ENCODE measurements around the gene POM121L2. TPM values are rescaled to one million over a fixed set of nuclear protein-coding genes. Genes with fewer than 3 reads are reported as not detected.
A peak's percentile ranks its signal among the peaks of the same experiment; 100 is the strongest.
"Not testable (repeated sequence)": the region's sequence is repeated elsewhere in the genome, so short reads cannot be mapped to it uniquely, and the experiment has no call there.

Gene POM121L2
- total RNA-seq, 2 experiments from 2014 or later = not detected

- H3K27ac Mint-ChIP-seq = no peak overlapping the region
- ChIA-PET POLR2A (no interaction called here), CTCF (interaction anchor here (1.0 to 1.5 kb wide), 2 partner anchors 17 to 39 kb away, joined by 3 read pairs; no protein-coding TSS in a partner anchor)
- DNase-seq (no peak), ATAC-seq (no peak)
- no peak overlapping the region for H3K4me3 Mint-ChIP-seq
- H3K9me3 Mint-ChIP-seq (ENCODE audit: insufficient read depth) = no peaks in the 10 kb centered on the region
- peaks cover 50% of the 10 kb centered on the region for H3K27me3 Mint-ChIP-seq (ENCODE audit: low read depth)
- H3K36me3 Mint-ChIP-seq (ENCODE audit: low read depth) = no peaks in the 10 kb centered on the region
- no peaks in the 10 kb centered on the region for H3K4me1 Mint-ChIP-seq (ENCODE audit: low read depth)
These were observed 38.3 kb downstream of the POM121L2 start for GRCh38 chr6:27273783-27274182.

DNA sequence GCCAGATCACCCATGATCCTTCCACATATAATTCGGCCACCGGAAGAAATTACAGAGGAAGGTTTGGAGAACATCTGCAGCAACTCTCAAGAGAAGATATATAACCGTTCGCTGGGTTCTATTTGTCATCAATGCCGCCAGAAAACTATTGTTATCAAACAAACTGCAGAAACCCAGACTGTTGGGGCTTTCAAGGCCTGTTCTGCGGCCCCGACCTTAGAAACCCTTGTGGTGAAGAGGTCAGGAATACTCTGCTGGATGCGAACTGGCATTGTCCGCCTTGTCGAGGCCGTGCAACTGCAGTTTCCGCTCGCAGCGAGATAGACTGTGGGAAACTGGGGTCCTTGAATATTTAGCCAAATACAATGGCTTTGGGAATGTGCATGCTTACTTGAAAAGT is 43.3 kb downstream of the POM121L2 start:
- no peaks in the 10 kb centered on the region for H3K36me3 Mint-ChIP-seq (ENCODE audit: low read depth)
- H3K9me3 Mint-ChIP-seq (ENCODE audit: insufficient read depth) = no peaks in the 10 kb centered on the region
- CTCF ChIA-PET = no interaction called here
- DNase-seq (no peak), ATAC-seq (no peak)
- H3K27me3 Mint-ChIP-seq (ENCODE audit: low read depth) = peaks cover 41% of the 10 kb centered on the region
- POLR2A ChIA-PET = no interaction called here
- H3K27ac Mint-ChIP-seq = no peak overlapping the region
- no peak overlapping the region for H3K4me3 Mint-ChIP-seq
- H3K4me1 Mint-ChIP-seq (ENCODE audit: low read depth) = no peaks in the 10 kb centered on the region

DNA sequence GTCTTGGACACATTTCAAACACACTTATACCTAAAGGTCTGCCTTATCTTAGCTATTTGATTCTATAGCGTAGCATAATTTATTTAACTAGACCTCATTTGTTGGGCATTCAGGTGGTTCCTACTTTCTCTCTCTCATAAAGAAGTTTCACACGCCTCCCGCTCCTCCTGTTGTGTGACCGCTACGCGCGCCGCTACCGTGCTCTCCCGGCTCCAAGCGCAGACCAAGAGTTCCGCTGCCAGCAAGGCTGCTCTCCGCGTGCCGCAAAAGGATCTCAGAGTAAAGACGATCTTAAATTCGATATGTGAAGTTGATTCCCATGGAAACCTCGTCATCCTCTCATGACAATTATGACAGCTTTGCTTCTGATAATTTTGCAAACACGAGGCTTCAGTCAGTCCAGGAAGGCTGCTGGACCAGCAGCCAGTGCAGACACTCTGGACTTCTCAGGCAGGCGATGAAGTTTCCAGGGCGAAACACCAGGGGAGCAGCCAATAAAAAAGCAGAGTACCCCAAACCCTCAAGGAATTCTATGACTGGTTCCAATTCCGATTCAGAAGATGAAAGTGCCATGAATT is 44.1 kb downstream of the POM121L2 start:
- CTCF ChIA-PET = interaction anchor here (1.2 kb wide), 1 partner anchor 16 kb away, joined by 4 read pairs; no protein-coding TSS in a partner anchor
- no peak for ATAC-seq
- Mint-ChIP-seq H3K36me3 (ENCODE audit: low read depth) (no peaks in the 10 kb centered on the region), H3K4me3 (no peak overlapping the region), H3K27me3 (ENCODE audit: low read depth) (peaks cover 35% of the 10 kb centered on the region), H3K9me3 (ENCODE audit: insufficient read depth) (no peaks in the 10 kb centered on the region), H3K4me1 (ENCODE audit: low read depth) (no peaks in the 10 kb centered on the region), H3K27ac (no peak overlapping the region)
- POLR2A ChIA-PET = no interaction called here
- no peak for DNase-seq

DNA sequence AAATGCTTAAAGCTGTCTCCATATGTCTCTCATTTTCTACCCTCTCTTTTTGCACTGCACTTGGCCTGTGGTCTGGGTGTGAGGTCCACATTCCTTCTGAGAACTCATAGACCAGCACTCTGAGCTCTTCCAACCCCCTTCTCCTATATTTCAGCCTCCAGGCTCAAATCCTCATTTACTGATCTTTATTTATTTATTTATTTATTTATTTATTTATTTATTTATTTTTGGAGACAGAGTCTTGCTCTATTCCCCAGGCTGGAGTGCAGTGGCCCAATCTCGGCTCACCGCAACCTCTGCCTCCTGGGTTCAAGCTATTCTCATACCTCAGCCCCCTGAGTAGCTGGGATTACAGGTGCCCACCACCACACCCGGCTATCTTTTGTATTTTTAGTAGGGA is 45.1 kb downstream of the POM121L2 start:
- H3K27ac Mint-ChIP-seq; H3K9me3 Mint-ChIP-seq (ENCODE audit: insufficient read depth); DNase-seq; H3K4me3 Mint-ChIP-seq; POLR2A ChIA-PET; H3K4me1 Mint-ChIP-seq (ENCODE audit: low read depth); H3K36me3 Mint-ChIP-seq (ENCODE audit: low read depth); ATAC-seq: not testable (repeated sequence)
- CTCF ChIA-PET = interaction anchor here (1.2 kb wide), 1 partner anchor 15 kb away, joined by 4 read pairs; no protein-coding TSS in a partner anchor
- peaks cover 35% of the 10 kb centered on the region for H3K27me3 Mint-ChIP-seq (ENCODE audit: low read depth)

DNA sequence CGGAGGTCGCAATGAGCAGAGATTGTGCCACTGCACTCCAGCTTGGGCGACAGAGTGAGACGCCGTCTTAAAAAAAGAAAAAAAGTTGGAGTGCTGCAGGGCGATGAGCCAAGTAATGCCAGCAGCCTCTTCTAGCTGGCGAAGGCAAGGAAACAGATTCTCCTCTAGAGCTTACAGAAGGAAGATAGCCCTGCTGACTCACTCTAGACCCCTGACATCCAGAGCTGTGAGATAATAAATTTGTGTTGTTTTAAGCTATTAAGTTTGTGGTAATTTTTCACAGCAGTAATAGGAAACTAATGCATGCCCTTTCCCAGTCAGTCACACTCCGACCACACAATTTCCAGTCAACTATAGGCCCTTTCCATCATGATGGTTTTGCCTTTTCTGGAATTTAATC is 48.2 kb downstream of the POM121L2 start:
- DNase-seq (no peak), ATAC-seq (no peak)
- no peaks in the 10 kb centered on the region for H3K36me3 Mint-ChIP-seq (ENCODE audit: low read depth)
- H3K9me3 Mint-ChIP-seq (ENCODE audit: insufficient read depth) = no peaks in the 10 kb centered on the region
- ChIA-PET POLR2A (no interaction called here), CTCF (no interaction called here)
- peaks cover 2% of the 10 kb centered on the region for H3K4me1 Mint-ChIP-seq (ENCODE audit: low read depth)
- H3K4me3 Mint-ChIP-seq = no peak overlapping the region
- no peak overlapping the region for H3K27ac Mint-ChIP-seq
- H3K27me3 Mint-ChIP-seq (ENCODE audit: low read depth) = peaks cover 48% of the 10 kb centered on the region

- DNase-seq (no peak), ATAC-seq (no peak)
- ChIA-PET CTCF (interaction anchor here (0.7 to 0.9 kb wide), 2 partner anchors 18 to 35 kb away, joined by 3 to 4 read pairs; no protein-coding TSS in a partner anchor), POLR2A (interaction anchor here (0.6 kb wide), 1 partner anchor 27 kb away, joined by 3 read pairs; no protein-coding TSS in a partner anchor)
- Mint-ChIP-seq H3K36me3 (ENCODE audit: low read depth) (no peaks in the 10 kb centered on the region), H3K9me3 (ENCODE audit: insufficient read depth) (no peaks in the 10 kb centered on the region), H3K27me3 (ENCODE audit: low read depth) (peaks cover 49% of the 10 kb centered on the region), H3K4me1 (ENCODE audit: low read depth) (peaks cover 2% of the 10 kb centered on the region), H3K4me3 (no peak overlapping the region), H3K27ac (no peak overlapping the region)
These were observed 51.2 kb downstream of the POM121L2 start for GRCh38 chr6:27260836-27261375.

- no peaks in the 10 kb centered on the region for H3K9me3 Mint-ChIP-seq (ENCODE audit: insufficient read depth)
- H3K4me1 Mint-ChIP-seq (ENCODE audit: low read depth) = peaks cover 2% of the 10 kb centered on the region
- ChIA-PET POLR2A (interaction anchor here (0.6 kb wide), 1 partner anchor 27 kb away, joined by 3 read pairs; no protein-coding TSS in a partner anchor), CTCF (interaction anchor here (0.9 kb wide), 1 partner anchor 34 kb away, joined by 3 read pairs; no protein-coding TSS in a partner anchor)
- H3K27ac Mint-ChIP-seq = peak overlapping the region; percentile 33
- no peak overlapping the region for H3K4me3 Mint-ChIP-seq
- peaks cover 54% of the 10 kb centered on the region for H3K27me3 Mint-ChIP-seq (ENCODE audit: low read depth)
- ATAC-seq (no peak), DNase-seq (no peak)
- H3K36me3 Mint-ChIP-seq (ENCODE audit: low read depth) = no peaks in the 10 kb centered on the region
These were observed 51.7 kb downstream of the POM121L2 start for GRCh38 chr6:27260369-27260768.

Other genes with a start within 250 kb of the POM121L2 start
- under 1 TPM; 0.81 to 0.82 TPM for gene PRSS16, start 64.6 kb downstream of the POM121L2 start, total RNA-seq
- 1 to 10 TPM; 1.1 to 1.9 TPM for gene ZNF391, start 76.5 kb upstream of the POM121L2 start, total RNA-seq
- 10 to 100 TPM; 11.6 to 12.3 TPM for gene ZNF184, start 160.8 kb upstream of the POM121L2 start, total RNA-seq